ENCODE results near the gene SPRR2A.

The SPRR2A gene

GRCh38 chr1:153087652-153088051 is 30.3 kb upstream of the SPRR2A start:
- Histone ChIP-seq H3K27ac (no peak overlapping the region), H3K4me3 (ENCODE audit: low read depth in 1 of 2, low read length in 1 of 2) (no peak overlapping the region), H3K4me1 (ENCODE audit: control insufficient read depth in 1 of 2, insufficient read depth in 1 of 2, low read depth in 1 of 2, low read length in 1 of 2) (no peaks in the 10 kb centered on the region), H3K36me3 (no peaks in the 10 kb centered on the region), H3K27me3 (no peaks in the 10 kb centered on the region), H3K9me3 (no peaks in the 10 kb centered on the region)
- TF ChIP-seq, protein P1, sequence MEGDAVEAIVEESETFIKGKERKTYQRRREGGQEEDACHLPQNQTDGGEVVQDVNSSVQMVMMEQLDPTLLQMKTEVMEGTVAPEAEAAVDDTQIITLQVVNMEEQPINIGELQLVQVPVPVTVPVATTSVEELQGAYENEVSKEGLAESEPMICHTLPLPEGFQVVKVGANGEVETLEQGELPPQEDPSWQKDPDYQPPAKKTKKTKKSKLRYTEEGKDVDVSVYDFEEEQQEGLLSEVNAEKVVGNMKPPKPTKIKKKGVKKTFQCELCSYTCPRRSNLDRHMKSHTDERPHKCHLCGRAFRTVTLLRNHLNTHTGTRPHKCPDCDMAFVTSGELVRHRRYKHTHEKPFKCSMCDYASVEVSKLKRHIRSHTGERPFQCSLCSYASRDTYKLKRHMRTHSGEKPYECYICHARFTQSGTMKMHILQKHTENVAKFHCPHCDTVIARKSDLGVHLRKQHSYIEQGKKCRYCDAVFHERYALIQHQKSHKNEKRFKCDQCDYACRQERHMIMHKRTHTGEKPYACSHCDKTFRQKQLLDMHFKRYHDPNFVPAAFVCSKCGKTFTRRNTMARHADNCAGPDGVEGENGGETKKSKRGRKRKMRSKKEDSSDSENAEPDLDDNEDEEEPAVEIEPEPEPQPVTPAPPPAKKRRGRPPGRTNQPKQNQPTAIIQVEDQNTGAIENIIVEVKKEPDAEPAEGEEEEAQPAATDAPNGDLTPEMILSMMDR (IDR thresholded peaks at IDR 0.05) = no peak

DNA sequence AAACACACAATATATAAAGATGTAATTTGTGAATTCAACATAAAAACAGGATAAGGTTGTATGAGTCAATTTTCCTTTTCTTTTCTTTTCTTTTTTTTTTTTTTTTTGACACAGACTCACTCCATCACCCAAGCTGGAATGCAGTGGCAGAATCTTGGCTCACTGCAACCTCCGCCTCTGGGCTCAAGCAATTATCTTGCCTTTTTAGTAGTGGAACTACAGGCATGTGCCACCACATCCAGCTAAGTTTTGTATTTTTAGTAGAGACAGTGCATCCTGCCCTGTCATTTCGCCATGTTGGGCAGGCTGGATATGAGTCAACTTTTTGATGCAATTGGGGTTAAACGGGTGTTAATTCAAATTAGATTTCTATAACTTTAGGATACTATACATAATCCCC is 24.4 kb upstream of the SPRR2A start:
- TF ChIP-seq, protein P1 (IDR thresholded peaks at IDR 0.05) = no peak
- no peak overlapping the region for H3K4me3 ChIP-seq (ENCODE audit: low read depth in 1 of 2, low read length in 1 of 2)
- H3K27me3 ChIP-seq = no peaks in the 10 kb centered on the region
- no peak overlapping the region for H3K27ac ChIP-seq
- no peaks in the 10 kb centered on the region for H3K9me3 ChIP-seq
- no peaks in the 10 kb centered on the region for H3K4me1 ChIP-seq (ENCODE audit: control insufficient read depth in 1 of 2, insufficient read depth in 1 of 2, low read depth in 1 of 2, low read length in 1 of 2)
- H3K36me3 ChIP-seq = no peaks in the 10 kb centered on the region

DNA sequence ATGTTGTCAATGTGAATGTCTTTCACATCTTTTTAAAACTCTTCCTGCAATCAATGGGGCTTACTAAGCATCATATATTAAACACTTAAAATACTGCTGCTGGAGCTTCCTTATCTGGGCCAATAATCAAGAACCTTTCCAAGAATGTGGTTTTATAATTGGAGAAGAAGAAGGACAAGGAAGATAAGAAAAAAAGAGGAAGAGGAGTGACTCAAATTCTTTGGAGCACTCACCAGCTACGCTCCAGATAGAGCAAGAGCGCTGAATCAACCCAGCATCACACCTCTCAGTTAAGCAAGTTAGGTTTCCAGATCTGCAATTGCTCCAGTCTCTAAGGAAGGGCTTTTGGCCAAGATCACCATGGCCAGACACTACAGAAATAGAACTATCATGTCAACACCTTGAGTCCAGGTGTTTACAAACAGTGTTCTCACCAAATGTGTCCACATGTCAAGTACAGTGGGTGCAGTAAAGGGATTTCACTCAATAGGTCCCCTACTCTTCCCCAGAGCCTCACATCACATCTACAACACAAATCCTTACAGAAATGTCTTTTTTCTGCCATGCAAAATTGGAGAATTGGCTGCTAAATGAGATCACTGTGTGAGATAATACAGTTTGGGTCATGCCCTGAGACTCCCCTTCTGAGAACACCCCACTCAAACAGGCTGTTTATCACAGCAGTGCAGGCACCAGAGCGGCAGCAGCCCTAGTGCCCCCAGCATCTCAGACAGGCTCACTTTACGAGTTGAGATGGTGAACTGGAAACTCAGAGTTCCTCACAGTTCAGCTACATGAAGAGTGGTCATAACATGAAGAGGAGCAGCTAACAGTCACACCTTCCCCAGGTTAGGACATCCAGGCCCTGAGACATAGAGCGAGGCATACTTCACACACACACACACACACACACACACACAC is 15.8 kb upstream of the SPRR2A start:
- TF ChIP-seq, protein P1 (IDR thresholded peaks at IDR 0.05) = no peak
- no peak overlapping the region for H3K27ac ChIP-seq

DNA sequence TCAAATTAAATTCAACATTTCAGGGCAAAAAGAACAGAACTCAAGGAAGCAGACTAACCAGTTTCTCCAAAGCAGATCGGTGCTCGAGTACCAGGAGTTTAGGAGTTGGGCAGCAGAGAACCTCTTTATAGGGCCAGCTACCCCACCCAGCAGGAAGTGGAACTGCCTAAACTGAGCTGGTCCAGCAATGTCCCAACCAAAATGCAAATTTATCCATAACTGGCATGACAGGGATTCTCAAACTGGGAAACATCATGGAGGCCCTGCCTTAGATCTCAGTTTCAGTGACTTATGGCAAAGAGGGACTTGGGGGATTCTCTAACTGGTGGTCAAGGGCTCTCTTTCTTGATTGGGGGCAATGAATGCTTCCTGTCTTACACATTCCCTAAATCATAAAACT is 14.2 kb upstream of the SPRR2A start, which contains the start of gene SPRR2B:
Gene SPRR2B, minus strand, starts transcription at position 101 of the 400 bp plus-strand sequence. CDS start 772 bp downstream, outside the sequence.
- TF ChIP-seq, protein P1 (IDR thresholded peaks at IDR 0.05) = no peak
- Histone ChIP-seq H3K4me3 (ENCODE audit: low read depth in 1 of 2, low read length in 1 of 2) (no peak within 1 kb of the TSS), H3K9me3 (no peaks in the 10 kb centered on the region), H3K4me1 (ENCODE audit: control insufficient read depth in 1 of 2, insufficient read depth in 1 of 2, low read depth in 1 of 2, low read length in 1 of 2) (no peaks in the 10 kb centered on the region), H3K27me3 (peaks cover 3% of the 10 kb centered on the region), H3K27ac (no peak within 1 kb of the TSS), H3K36me3 (no peaks in the 10 kb centered on the region)

More for the DNA sequence above, 15.8 kb upstream of the SPRR2A start:
- Histone ChIP-seq H3K9me3 (no peaks in the 10 kb centered on the region), H3K4me3 (ENCODE audit: low read depth in 1 of 2, low read length in 1 of 2) (no peak overlapping the region), H3K4me1 (ENCODE audit: control insufficient read depth in 1 of 2, insufficient read depth in 1 of 2, low read depth in 1 of 2, low read length in 1 of 2) (no peaks in the 10 kb centered on the region), H3K27me3 (peaks cover 3% of the 10 kb centered on the region), H3K36me3 (no peaks in the 10 kb centered on the region)

GRCh38 chr1:153070243-153070642 is 12.9 kb upstream of the SPRR2A start:
- Histone ChIP-seq H3K4me3 (ENCODE audit: low read depth in 1 of 2, low read length in 1 of 2) (no peak overlapping the region), H3K9me3 (no peaks in the 10 kb centered on the region), H3K27me3 (peaks cover 3% of the 10 kb centered on the region), H3K27ac (no peak overlapping the region), H3K4me1 (ENCODE audit: control insufficient read depth in 1 of 2, insufficient read depth in 1 of 2, low read depth in 1 of 2, low read length in 1 of 2) (no peaks in the 10 kb centered on the region), H3K36me3 (no peaks in the 10 kb centered on the region)
- TF ChIP-seq, protein P1 (IDR thresholded peaks at IDR 0.05) = no peak
